Smooth muscle cell (in vitro differentiated cells): ENCODE results near the gene IL1A. TPM values are rescaled to one million over a fixed set of nuclear protein-coding genes. Genes with fewer than 3 reads are reported as not detected.

Experiments
- DNase-seq: peaks from one replicate; lab custom pipeline; 2025; ENCODE audit not compliant: unreplicated experiment; lab: John Stamatoyannopoulos, UW
- H2AFZ ChIP-seq: fragments of 200-600 bp; sonication (generic); 2 replicates; pipeline ENCODE4 v1.6.0; 2016; ENCODE audit warnings: antibody characterized with exemption, low read depth, mild to moderate bottlenecking
- H3F3A ChIP-seq: fragments of 200-600 bp; sonication (generic); 2 replicates; pipeline ENCODE4 v1.6.0; 2017; ENCODE audit warnings: antibody characterized with exemption, low read depth
- H3K27ac ChIP-seq: fragments of 200-600 bp; sonication (generic); 2 replicates; pipeline ENCODE4 v1.5.1; 2016; ENCODE audit warnings: low read depth, mild to moderate bottlenecking
- H3K27me3 ChIP-seq: fragments of 200-600 bp; sonication (generic); 2 replicates; pipeline ENCODE4 v1.6.1; 2016; ENCODE audit warnings: low read depth, mild to moderate bottlenecking
- H3K36me3 ChIP-seq: fragments of 200-600 bp; sonication (generic); 2 replicates; pipeline ENCODE4 v1.5.1; 2016; ENCODE audit warnings: low read depth
- H3K4me1 ChIP-seq: fragments of 200-600 bp; sonication (generic); 2 replicates; pipeline ENCODE4 v1.5.1; 2016; ENCODE audit warnings: low read depth
- H3K4me2 ChIP-seq: fragments of 200-600 bp; sonication (generic); 2 replicates; pipeline ENCODE4 v1.6.0; 2016; ENCODE audit warnings: mild to moderate bottlenecking
- H3K4me3 ChIP-seq: fragments of 200-600 bp; sonication (generic); 2 replicates; pipeline ENCODE4 v1.5.1; 2016; ENCODE audit warnings: mild to moderate bottlenecking
- H3K79me2 ChIP-seq: fragments of 200-600 bp; sonication (generic); 2 replicates; pipeline ENCODE4 v1.6.0; 2016; ENCODE audit warnings: low read depth, mild to moderate bottlenecking
- H3K9ac ChIP-seq: fragments of 200-600 bp; sonication (generic); 2 replicates; pipeline ENCODE4 v1.6.0; 2016; ENCODE audit warnings: low read depth
- H3K9me3 ChIP-seq: fragments of 200-600 bp; sonication (generic); replicated peaks from 2 replicates; pipeline ENCODE4 v1.5.1; 2016; ENCODE audit warnings: low read depth
- H4K20me1 ChIP-seq: fragments of 200-600 bp; sonication (generic); 2 replicates; pipeline ENCODE4 v1.6.0; 2016; ENCODE audit warnings: low read depth
- CTCF ChIP-seq: fragments of 200-600 bp; sonication (generic); IDR thresholded peaks from 2 replicates; pipeline ENCODE4 v1.5.1; 2017; ENCODE audit warnings: borderline replicate concordance, mild to moderate bottlenecking, antibody characterized with exemption; ENCODE audit not compliant: insufficient read depth, poor library complexity, severe bottlenecking
- WGBS: methylation state at CpG from one replicate; pipeline ENCODE4 v1.1.7; 2016; ENCODE audit warnings: low lambda C conversion rate; 5-methylcytosine and 5-hydroxymethylcytosine counted together
- polyA plus RNA-seq: library from polyadenylated mRNA; unstranded; fragments of >200 nt; fragmentation: Nextera tagmentation; extraction: Ambion mirVana; gene quantifications from 2 replicates; pipeline ENCODE4 v1.2.1, GENCODE V29; 2016
- total RNA-seq: library from RNA; depleted of rRNA; stranded (reverse); fragments of >200 nt; gene quantifications from 2 replicates; pipeline ENCODE4 v1.2.3, GENCODE V29; 2014

IL1A gene
- total and polyA plus RNA-seq, 2 experiments from 2014 or later, result 1.4 to 6.4 TPM

- Histone ChIP-seq H3K9me3 (no peaks in the 10 kb centered on the region), H3K4me3 (no peak overlapping the region), H3F3A (peaks cover 3% of the 10 kb centered on the region), H3K4me1 (peaks cover 9% of the 10 kb centered on the region), H3K4me2 (peak overlapping the region; percentile 25), H4K20me1 (no peaks in the 10 kb centered on the region), H2AFZ (peak overlapping the region; percentile 6), H3K27me3 (no peaks in the 10 kb centered on the region), H3K27ac (no peak overlapping the region), H3K79me2 (peaks cover 12% of the 10 kb centered on the region), H3K9ac (no peak overlapping the region), H3K36me3 (no peaks in the 10 kb centered on the region)
- TF ChIP-seq CTCF, result no peak
- DNase-seq, result no peak
- WGBS, result 86% methylated on average over 6 of the region's 6 CpGs
Observed at GRCh38 chr2:112767693-112768330, 16.5 kb downstream of the IL1A start.

GRCh38 chr2:112765251-112765650 is 19.0 kb downstream of the IL1A start:
- Histone ChIP-seq H4K20me1 (no peaks in the 10 kb centered on the region), H2AFZ (peak overlapping the region; percentile 86), H3K9ac (peak overlapping the region; percentile 49), H3K79me2 (peaks cover 27% of the 10 kb centered on the region), H3K27me3 (no peaks in the 10 kb centered on the region), H3K9me3 (no peaks in the 10 kb centered on the region), H3K4me2 (peak overlapping the region; percentile 91), H3K36me3 (no peaks in the 10 kb centered on the region), H3K27ac (no peak overlapping the region), H3K4me3 (peak overlapping the region; percentile 94), H3F3A (peaks cover 3% of the 10 kb centered on the region), H3K4me1 (peaks cover 9% of the 10 kb centered on the region)
- no peak for TF ChIP-seq CTCF
- DNase-seq, result no peak
- 81% methylated on average over 4 of the region's 4 CpGs for WGBS

- no peak within 1 kb of the TSS for H3K27ac ChIP-seq
- H3K4me3 ChIP-seq, result peak within 1 kb of the TSS; percentile 94
- H4K20me1 ChIP-seq, result no peaks in the 10 kb centered on the region
- no peaks in the 10 kb centered on the region for H3K9me3 ChIP-seq
- no peak for TF ChIP-seq CTCF
- peak within 1 kb of the TSS; percentile 91 for H3K4me2 ChIP-seq
- no peaks in the 10 kb centered on the region for H3K36me3 ChIP-seq
- H3K9ac ChIP-seq, result peak within 1 kb of the TSS; percentile 49
- WGBS, result under 1% methylated on average over 78 of the region's 79 CpGs
- H3F3A ChIP-seq, result peaks cover 3% of the 10 kb centered on the region
- H2AFZ ChIP-seq, result peak within 1 kb of the TSS; percentile 86
- H3K27me3 ChIP-seq, result no peaks in the 10 kb centered on the region
- H3K4me1 ChIP-seq, result peaks cover 9% of the 10 kb centered on the region
- DNase-seq, result peak; percentile 78
- H3K79me2 ChIP-seq, result peaks cover 27% of the 10 kb centered on the region
Observed at GRCh38 chr2:112764071-112765044, 19.9 kb downstream of the IL1A start, which contains the start of gene CKAP2L. TSS of gene CKAP2L (minus strand) at chr2:112764609. CDS start at chr2:112764598, 11 bp downstream.
